Neuronal stem cell (in vitro differentiated cells): ENCODE measurements around the gene PRR30.
A peak's percentile ranks its signal among the peaks of the same experiment; 100 is the strongest.

Source experiments
- DNase-seq: peaks from one replicate; pipeline ENCODE4 v3.0.0-alpha.2; 2013; ENCODE audit warnings: low spot score
- H2AFZ ChIP-seq: one replicate; pipeline ENCODE4 v1.6.1; 2013; ENCODE audit warnings: mild to moderate bottlenecking, low read length, inconsistent platforms
- H2AK5ac ChIP-seq: 2 replicates; pipeline ENCODE4 v1.6.1; 2013; ENCODE audit warnings: low read depth, mild to moderate bottlenecking, inconsistent platforms, low read length, moderate library complexity, mixed read lengths
- H2BK120ac ChIP-seq: 2 replicates; pipeline ENCODE4 v1.6.1; 2013; ENCODE audit warnings: low read depth, mild to moderate bottlenecking, inconsistent platforms, low read length, moderate library complexity, mixed read lengths
- H2BK12ac ChIP-seq: one replicate; pipeline ENCODE4 v1.6.1; 2013; ENCODE audit warnings: low read length, inconsistent platforms
- H2BK15ac ChIP-seq: 2 replicates; pipeline ENCODE4 v1.6.1; 2013; ENCODE audit warnings: mild to moderate bottlenecking, low read length, inconsistent platforms, mixed read lengths
- H2BK5ac ChIP-seq: one replicate; pipeline ENCODE4 v1.6.1; 2013; ENCODE audit warnings: inconsistent platforms, mild to moderate bottlenecking, low read length, moderate library complexity
- H3K14ac ChIP-seq: one replicate; pipeline ENCODE4 v1.6.1; 2013; ENCODE audit warnings: low read length, inconsistent platforms
- H3K18ac ChIP-seq: 2 replicates; pipeline ENCODE4 v1.6.1; 2013; ENCODE audit warnings: low read length, inconsistent platforms
- H3K23ac ChIP-seq: 2 replicates; pipeline ENCODE4 v1.6.1; 2013; ENCODE audit warnings: low read depth, mild to moderate bottlenecking, mixed read lengths, low read length, inconsistent platforms; ENCODE audit not compliant: poor library complexity
- H3K27ac ChIP-seq: replicated peaks from 3 replicates; pipeline ENCODE4 v1.5.1; 2013; ENCODE audit warnings: low read length, inconsistent platforms
- H3K27me3 ChIP-seq, 3 experiments: 2 replicates each; pipeline ENCODE4 v1.6.1; 2013; ENCODE audit warnings: low read length in 3 of 3, mild to moderate bottlenecking in 2 of 3, inconsistent platforms in 1 of 3, low read depth in 1 of 3, mixed read lengths in 1 of 3, moderate library complexity in 1 of 3; ENCODE audit not compliant: control insufficient read depth in 3 of 3, insufficient read depth in 3 of 3
- H3K36me3 ChIP-seq, 2 donors: replicated peaks in 1 of 2; 2 replicates each; pipeline ENCODE4 v1.6.1; 2013; ENCODE audit warnings: low read length in 2 of 2; ENCODE audit not compliant: control insufficient read depth in 2 of 2, insufficient read depth in 2 of 2
- H3K4ac ChIP-seq: 2 replicates; pipeline ENCODE4 v1.6.1; 2013; ENCODE audit warnings: inconsistent platforms, mild to moderate bottlenecking, low read length, moderate library complexity
- H3K4me1 ChIP-seq, 2 donors: 1 replicate in 1 of 2; 2 replicates in 1 of 2; pipeline ENCODE4 v1.6.1; 2013; ENCODE audit warnings: low read length in 2 of 2, low read depth in 1 of 2; ENCODE audit not compliant: control insufficient read depth in 2 of 2, insufficient read depth in 1 of 2
- H3K4me2 ChIP-seq: one replicate; pipeline ENCODE4 v1.6.1; 2013; ENCODE audit warnings: mild to moderate bottlenecking, low read length, inconsistent platforms; ENCODE audit not compliant: insufficient read depth, poor library complexity, severe bottlenecking
- H3K4me3 ChIP-seq, 2 donors: 2 replicates each; pipeline ENCODE4 v1.5.1; 2013; ENCODE audit warnings: low read length in 2 of 2, mild to moderate bottlenecking in 2 of 2, inconsistent platforms in 1 of 2, moderate library complexity in 1 of 2
- H3K79me1 ChIP-seq: one replicate; pipeline ENCODE4 v1.6.1; 2013; ENCODE audit warnings: low read depth, mild to moderate bottlenecking, inconsistent platforms, low read length, moderate library complexity
- H3K9ac ChIP-seq: one replicate; pipeline ENCODE4 v1.6.1; 2013; ENCODE audit warnings: mild to moderate bottlenecking, low read depth, low read length, inconsistent platforms; ENCODE audit not compliant: poor library complexity
- H3K9me3 ChIP-seq, 2 donors: replicated peaks in 1 of 2; 2 replicates each; pipeline versions ENCODE3 to v1.6.1; 2013; ENCODE audit warnings: low read length in 2 of 2, mild to moderate bottlenecking in 2 of 2, inconsistent platforms in 1 of 2, low read depth in 1 of 2, mixed read lengths in 1 of 2, moderate library complexity in 1 of 2; ENCODE audit not compliant: control insufficient read depth in 2 of 2, insufficient read depth in 1 of 2
- H4K8ac ChIP-seq: one replicate; pipeline ENCODE4 v1.6.1; 2013; ENCODE audit warnings: low read depth, mild to moderate bottlenecking, inconsistent platforms, low read length, moderate library complexity
- H4K91ac ChIP-seq: one replicate; pipeline ENCODE4 v1.6.1; 2013; ENCODE audit warnings: low read length, low read depth, mild to moderate bottlenecking, inconsistent platforms; ENCODE audit not compliant: poor library complexity
- WGBS, 2 donors: extraction: QIAGEN DNeasy Blood & Tissue Kit; methylation state at CpG; one replicate each; pipeline ENCODE4 v1.1.7; 2013; ENCODE audit warnings: missing lambda C conversion rate in 2 of 2, mixed read lengths in 1 of 2; ENCODE audit not compliant: insufficient read length in 2 of 2, insufficient replicate concordance in 1 of 2; ENCODE audit errors: extremely low coverage in 2 of 2; 5-methylcytosine and 5-hydroxymethylcytosine counted together

Gene PRR30

GRCh38 chr2:27149570-27150405 lies 10.6 kb upstream of the PRR30 start:
- Histone ChIP-seq H3K4me3 (no peak overlapping the region), H3K79me1 (no peaks in the 10 kb centered on the region), H3K14ac (no peak overlapping the region), H3K9ac (peak overlapping the region; percentile 2), H3K4ac (no peak overlapping the region), H2BK5ac (no peak overlapping the region), H3K18ac (peak overlapping the region; percentile 38), H3K4me1 (no peaks in the 10 kb centered on the region), H4K91ac (no peak overlapping the region), H2AFZ (no peak overlapping the region), H2AK5ac (no peak overlapping the region), H2BK15ac (peak overlapping the region; percentile 38), H3K27me3 (peaks cover 0 to 63% (median 0%) of the 10 kb centered on the region in 3 experiments), H3K9me3 (no peaks in the 10 kb centered on the region), H2BK120ac (no peak overlapping the region), H4K8ac (no peak overlapping the region), H3K36me3 (no peaks in the 10 kb centered on the region), H3K4me2 (no peak overlapping the region), H3K27ac (no peak overlapping the region), H3K23ac (peak overlapping the region; percentile 37), H2BK12ac (no peak overlapping the region)
- DNase-seq = no peak
- WGBS, 2 donors = no CpG with 5 or more reads among the region's 29 CpGs

- Histone ChIP-seq H2BK12ac (no peak within 1 kb of the TSS), H3K23ac (no peak within 1 kb of the TSS), H3K18ac (peak within 1 kb of the TSS; percentile 38), H2BK15ac (peak within 1 kb of the TSS; percentile 38), H3K27ac (no peak within 1 kb of the TSS), H2AFZ (no peak within 1 kb of the TSS), H2AK5ac (no peak within 1 kb of the TSS), H3K4me2 (no peak within 1 kb of the TSS), H3K14ac (no peak within 1 kb of the TSS), H2BK120ac (peak within 1 kb of the TSS; percentile 88), H3K9ac (no peak within 1 kb of the TSS), H3K4me3 (no peak within 1 kb of the TSS), H3K4ac (no peak within 1 kb of the TSS), H2BK5ac (no peak within 1 kb of the TSS), H3K36me3 (no peaks in the 10 kb centered on the region), H3K9me3 (no peaks in the 10 kb centered on the region), H3K79me1 (no peaks in the 10 kb centered on the region), H3K27me3 (peaks cover 0 to 57% (median 0%) of the 10 kb centered on the region in 3 experiments), H3K4me1 (no peaks in the 10 kb centered on the region), H4K8ac (no peak within 1 kb of the TSS), H4K91ac (peak within 1 kb of the TSS; percentile 33)
- no CpG with 5 or more reads among the region's 12 CpGs for WGBS, 2 donors
- DNase-seq = no peak
Measured at GRCh38 chr2:27148801-27149439, 9.7 kb upstream of the PRR30 start, which contains the start of gene TCF23. Gene TCF23 (plus strand): TSS chr2:27149004. CDS start chr2:27149134, 130 bp downstream.

- Histone ChIP-seq H3K18ac (no peak overlapping the region), H2BK120ac (no peak overlapping the region), H3K9ac (no peak overlapping the region), H4K8ac (no peak overlapping the region), H3K4me1 (no peaks in the 10 kb centered on the region), H3K4ac (no peak overlapping the region), H3K79me1 (no peaks in the 10 kb centered on the region), H2AK5ac (no peak overlapping the region), H3K14ac (no peak overlapping the region), H3K4me3 (no peak overlapping the region), H3K4me2 (no peak overlapping the region), H3K27ac (no peak overlapping the region), H3K23ac (no peak overlapping the region), H3K36me3 (no peaks in the 10 kb centered on the region), H2AFZ (no peak overlapping the region), H2BK12ac (no peak overlapping the region), H2BK5ac (no peak overlapping the region), H3K27me3 (peaks cover 0 to 48% (median 0%) of the 10 kb centered on the region in 3 experiments), H3K9me3 (no peaks in the 10 kb centered on the region), H4K91ac (no peak overlapping the region), H2BK15ac (no peak overlapping the region)
- no peak for DNase-seq
- WGBS, 2 donors = no CpG with 5 or more reads among the region's 8 CpGs
Measured at GRCh38 chr2:27147935-27148334, 8.7 kb upstream of the PRR30 start.

DNA sequence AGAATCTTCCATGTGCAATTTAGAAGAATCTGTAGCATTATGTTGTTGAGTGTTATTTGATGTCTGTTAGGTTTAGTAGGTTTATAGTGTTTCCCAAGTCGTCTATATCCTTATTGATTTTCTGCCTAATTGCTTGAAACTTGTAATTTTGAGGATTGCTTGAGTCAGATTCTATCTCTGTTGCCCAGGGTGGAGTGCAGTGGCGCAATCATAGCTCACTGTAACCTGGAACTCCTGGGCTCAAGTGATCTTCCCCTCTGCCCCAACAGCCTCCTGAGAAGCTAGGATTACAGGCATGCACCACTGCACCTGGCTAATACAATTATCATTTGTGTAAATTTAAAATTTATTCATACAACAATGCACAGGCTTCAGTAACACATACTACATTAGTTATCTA lies 6.5 kb upstream of the PRR30 start:
- no peak overlapping the region for H3K27ac ChIP-seq
- no peak overlapping the region for H3K9ac ChIP-seq
- H3K27me3 ChIP-seq = peaks cover 0 to 34% (median 0%) of the 10 kb centered on the region in 3 experiments
- no peak overlapping the region for H3K4me2 ChIP-seq
- H3K36me3 ChIP-seq = no peaks in the 10 kb centered on the region
- H3K14ac ChIP-seq = no peak overlapping the region
- H4K91ac ChIP-seq = no peak overlapping the region
- no peak overlapping the region for H2BK15ac ChIP-seq
- H3K23ac ChIP-seq = no peak overlapping the region
- no peak overlapping the region for H4K8ac ChIP-seq
- H3K4ac ChIP-seq = no peak overlapping the region
- no peak overlapping the region for H2BK5ac ChIP-seq
- no peaks in the 10 kb centered on the region for H3K9me3 ChIP-seq
- no peak for DNase-seq
- no peak overlapping the region for H2AFZ ChIP-seq
- H3K79me1 ChIP-seq = no peaks in the 10 kb centered on the region
- WGBS, 2 donors = no CpG with 5 or more reads among the region's 2 CpGs
- no peak overlapping the region for H3K18ac ChIP-seq
- no peak overlapping the region for H2AK5ac ChIP-seq
- H2BK12ac ChIP-seq = no peak overlapping the region
- no peak overlapping the region for H2BK120ac ChIP-seq
- no peaks in the 10 kb centered on the region for H3K4me1 ChIP-seq
- no peak overlapping the region for H3K4me3 ChIP-seq
